ENCODE measurements around the gene IFNGR1.
A peak's percentile ranks its signal among the peaks of the same experiment; 100 is the strongest.

Gene IFNGR1

DNA sequence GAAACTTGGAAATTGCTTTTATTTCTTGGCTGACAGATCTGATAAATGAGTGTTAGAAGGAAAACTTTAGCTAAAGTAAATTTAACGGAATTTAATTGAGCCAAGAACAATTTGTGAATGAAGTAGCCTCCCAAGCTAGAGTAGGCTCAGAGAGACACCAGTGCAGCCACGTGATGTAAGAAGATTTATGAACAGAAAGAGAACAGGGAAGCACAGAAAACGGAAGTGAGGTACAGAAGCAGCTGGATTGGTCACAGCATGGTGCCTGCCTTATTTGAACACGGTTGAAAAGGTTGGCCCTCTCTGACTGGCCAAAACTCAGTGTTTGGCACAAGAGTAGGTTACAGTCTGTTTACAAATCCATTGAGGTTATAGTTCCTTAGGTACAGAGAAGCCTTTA, 29.5 kb upstream of the IFNGR1 start:
- CTCF ChIA-PET: no interaction called here
- no peak for TF ChIP-seq SUZ12 (IDR thresholded peaks at IDR 0.05)
- no peak for TF ChIP-seq ARNT (IDR thresholded peaks at IDR 0.05)
- TF ChIP-seq HDGF (IDR thresholded peaks at IDR 0.05; ENCODE audit: borderline replicate concordance): no peak
- TF ChIP-seq, protein P1, sequence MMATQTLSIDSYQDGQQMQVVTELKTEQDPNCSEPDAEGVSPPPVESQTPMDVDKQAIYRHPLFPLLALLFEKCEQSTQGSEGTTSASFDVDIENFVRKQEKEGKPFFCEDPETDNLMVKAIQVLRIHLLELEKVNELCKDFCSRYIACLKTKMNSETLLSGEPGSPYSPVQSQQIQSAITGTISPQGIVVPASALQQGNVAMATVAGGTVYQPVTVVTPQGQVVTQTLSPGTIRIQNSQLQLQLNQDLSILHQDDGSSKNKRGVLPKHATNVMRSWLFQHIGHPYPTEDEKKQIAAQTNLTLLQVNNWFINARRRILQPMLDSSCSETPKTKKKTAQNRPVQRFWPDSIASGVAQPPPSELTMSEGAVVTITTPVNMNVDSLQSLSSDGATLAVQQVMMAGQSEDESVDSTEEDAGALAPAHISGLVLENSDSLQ (IDR thresholded peaks at IDR 0.05): 0 out of 2 replicates have a peak, but pooled peaks have one; percentile 21
- POLR2A ChIA-PET: no interaction called here
- DNase-seq (ENCODE audit: extremely low spot score): no peak

DNA sequence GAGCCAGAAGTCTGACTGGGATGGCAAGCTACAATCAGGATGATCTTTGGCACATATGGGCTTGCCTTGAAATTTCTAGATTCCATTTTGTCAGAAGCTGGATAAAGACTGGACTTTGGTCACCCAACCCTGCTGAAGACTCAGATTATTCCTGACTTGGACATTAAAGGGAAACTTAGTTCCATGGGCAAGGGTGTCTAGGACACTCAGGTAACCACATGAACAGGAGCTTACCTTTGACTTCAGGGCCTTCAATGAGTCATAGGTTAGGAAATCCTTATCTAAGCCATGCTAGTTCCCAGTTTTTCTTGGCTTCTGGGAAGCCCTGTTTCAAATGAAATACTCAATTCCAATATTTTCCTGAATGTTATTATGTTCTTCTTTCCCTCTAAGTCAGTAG, 28.5 kb upstream of the IFNGR1 start:
- TF ChIP-seq CTBP1 (IDR thresholded peaks at IDR 0.05; ENCODE audit: borderline replicate concordance) (no peak), ARNT (IDR thresholded peaks at IDR 0.05) (no peak), L3MBTL2 (conservative IDR thresholded peaks at IDR 0.05) (no peak), TARDBP (IDR thresholded peaks at IDR 0.05) (no peak), FOXA1 (IDR thresholded peaks at IDR 0.05) (no peak), LEF1 (IDR thresholded peaks at IDR 0.05; ENCODE audit: borderline replicate concordance) (no peak), HDGF (IDR thresholded peaks at IDR 0.05; ENCODE audit: borderline replicate concordance) (no peak), FOXK2 (IDR thresholded peaks at IDR 0.05) (no peak), ZNF384 (IDR thresholded peaks at IDR 0.05) (no peak), ELF4 (IDR thresholded peaks at IDR 0.05) (no peak), BHLHE40 (IDR thresholded peaks at IDR 0.05; ENCODE audit: borderline replicate concordance) (no peak)
- TF ChIP-seq, protein P1 (IDR thresholded peaks at IDR 0.05): no peak
- DNase-seq (ENCODE audit: extremely low spot score): no peak
- POLR2A ChIA-PET: no interaction called here
- CTCF ChIA-PET: no interaction called here

DNA sequence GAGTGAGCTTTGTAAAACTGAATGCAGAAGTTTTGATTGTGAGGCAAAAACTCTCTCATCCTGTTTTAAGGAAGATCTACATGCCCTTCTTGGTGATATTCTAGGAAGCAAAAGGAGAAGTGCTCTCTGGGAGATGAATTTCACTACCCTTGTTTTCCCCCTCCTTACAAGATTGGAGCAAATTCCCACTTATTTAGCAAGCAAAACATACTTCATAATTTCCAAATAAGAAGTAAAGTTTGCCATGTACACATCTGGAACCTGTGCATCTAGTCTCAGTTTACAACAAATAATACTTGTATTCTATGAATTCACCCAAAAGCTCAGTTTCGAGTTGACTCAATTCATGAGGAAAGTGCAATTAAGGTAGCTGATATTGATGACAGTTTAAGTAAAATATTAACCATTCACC, 27.6 kb upstream of the IFNGR1 start:
- TF ChIP-seq NFRKB (IDR thresholded peaks at IDR 0.05) (no peak), ELF4 (IDR thresholded peaks at IDR 0.05) (no peak)
- TF ChIP-seq, protein P1 (IDR thresholded peaks at IDR 0.05): no peak
- ChIA-PET CTCF (no interaction called here), POLR2A (no interaction called here)
- no peak for DNase-seq (ENCODE audit: extremely low spot score)

DNA sequence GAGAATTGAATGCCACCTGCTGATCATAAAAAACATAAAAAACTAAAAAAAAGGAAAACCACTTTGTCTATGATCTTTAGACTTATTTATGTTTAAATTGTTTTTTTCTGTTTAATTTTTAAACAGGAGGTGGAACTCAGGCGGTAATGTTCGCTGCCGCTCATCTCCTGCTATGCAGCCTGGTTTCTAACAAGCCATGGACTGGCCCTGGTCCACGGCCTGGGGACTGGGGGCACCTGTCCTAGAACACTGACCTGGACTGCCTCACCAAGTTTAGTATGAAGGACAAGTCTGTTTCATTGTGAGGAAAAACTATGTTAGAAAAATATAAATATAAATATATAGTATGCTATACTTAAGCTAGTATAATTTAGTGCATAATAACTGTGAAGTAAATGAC, 27.0 kb upstream of the IFNGR1 start:
- CTCF ChIA-PET: no interaction called here
- DNase-seq (ENCODE audit: extremely low spot score): no peak
- TF ChIP-seq L3MBTL2 (conservative IDR thresholded peaks at IDR 0.05) (no peak), ELF4 (IDR thresholded peaks at IDR 0.05) (no peak), FOXK2 (IDR thresholded peaks at IDR 0.05) (no peak), FOXA1 (IDR thresholded peaks at IDR 0.05) (no peak), FOXM1 (IDR thresholded peaks at IDR 0.05; ENCODE audit: borderline replicate concordance) (no peak), SUZ12 (IDR thresholded peaks at IDR 0.05) (no peak), TARDBP (IDR thresholded peaks at IDR 0.05) (no peak), LEF1 (IDR thresholded peaks at IDR 0.05; ENCODE audit: borderline replicate concordance) (no peak), NFRKB (IDR thresholded peaks at IDR 0.05) (no peak), ZNF384 (IDR thresholded peaks at IDR 0.05) (no peak), SP1 (IDR thresholded peaks at IDR 0.05) (no peak), HDGF (IDR thresholded peaks at IDR 0.05; ENCODE audit: borderline replicate concordance) (no peak), CTBP1 (IDR thresholded peaks at IDR 0.05; ENCODE audit: borderline replicate concordance) (no peak)
- TF ChIP-seq, protein P1 (IDR thresholded peaks at IDR 0.05): no peak

DNA sequence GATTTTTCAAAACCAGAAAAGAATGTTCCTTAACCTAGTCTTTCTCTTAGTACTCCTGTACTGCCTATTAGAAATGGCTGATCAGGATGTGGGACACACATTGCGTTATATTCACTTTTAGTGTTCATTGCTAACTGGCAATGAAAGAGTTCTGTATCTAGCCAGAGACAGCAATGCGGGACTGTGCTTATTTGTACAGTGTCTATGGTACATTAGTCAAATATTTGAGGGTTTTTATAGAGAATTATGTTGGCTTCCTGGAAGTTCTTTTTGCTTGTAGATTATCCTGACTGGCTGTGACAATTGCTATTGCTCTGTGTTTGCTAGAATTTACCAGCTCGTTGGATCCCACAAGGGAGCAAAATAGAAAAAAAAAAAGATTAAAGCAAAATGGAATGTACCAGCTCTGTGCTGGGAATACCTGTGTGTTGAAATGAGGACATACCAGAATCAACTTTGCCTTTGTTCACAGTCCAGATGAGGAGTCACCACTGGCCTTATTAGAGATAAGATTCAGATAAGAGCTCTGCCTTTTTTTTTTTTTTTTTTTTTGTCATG, 22.4 kb upstream of the IFNGR1 start:
- CTCF ChIA-PET: no interaction called here

More for the DNA sequence above, 27.0 kb upstream of the IFNGR1 start:
- POLR2A ChIA-PET: no interaction called here

DNA sequence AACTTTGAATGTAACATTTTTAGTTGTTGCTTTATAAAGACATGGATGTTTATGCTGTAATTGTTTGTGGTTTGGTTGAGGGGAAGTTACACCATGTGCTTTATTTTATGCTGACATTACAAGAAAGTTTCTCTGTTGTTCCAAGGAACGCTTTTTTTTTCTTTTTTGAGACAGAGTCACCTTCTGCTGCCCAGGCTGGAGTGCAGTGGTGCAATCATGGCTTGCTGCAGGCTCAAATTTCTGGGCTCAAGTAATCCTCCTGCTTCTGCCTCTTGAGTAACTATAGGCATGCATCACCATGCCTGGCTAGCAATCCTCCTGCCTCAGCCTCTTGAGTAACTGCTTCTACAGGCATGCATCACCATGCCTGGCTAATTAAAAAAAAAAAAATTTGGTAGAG, 21.0 kb upstream of the IFNGR1 start:
- no peak for TF ChIP-seq L3MBTL2 (conservative IDR thresholded peaks at IDR 0.05)
- no peak for TF ChIP-seq ARNT (IDR thresholded peaks at IDR 0.05)
- TF ChIP-seq BHLHE40 (IDR thresholded peaks at IDR 0.05; ENCODE audit: borderline replicate concordance): no peak
- no peak for TF ChIP-seq FOXK2 (IDR thresholded peaks at IDR 0.05)
- no peak for TF ChIP-seq FOXA1 (IDR thresholded peaks at IDR 0.05)
- no peak for TF ChIP-seq HDGF (IDR thresholded peaks at IDR 0.05; ENCODE audit: borderline replicate concordance)
- TF ChIP-seq, protein P1 (IDR thresholded peaks at IDR 0.05): no peak
- no peak for TF ChIP-seq NFRKB (IDR thresholded peaks at IDR 0.05)
- TF ChIP-seq SP1 (IDR thresholded peaks at IDR 0.05): no peak
- no peak for TF ChIP-seq ELF4 (IDR thresholded peaks at IDR 0.05)
- no peak for TF ChIP-seq TARDBP (IDR thresholded peaks at IDR 0.05)
- no peak for TF ChIP-seq LEF1 (IDR thresholded peaks at IDR 0.05; ENCODE audit: borderline replicate concordance)
- no peak for TF ChIP-seq CTBP1 (IDR thresholded peaks at IDR 0.05; ENCODE audit: borderline replicate concordance)
- no peak for TF ChIP-seq FOXM1 (IDR thresholded peaks at IDR 0.05; ENCODE audit: borderline replicate concordance)
- TF ChIP-seq ZNF384 (IDR thresholded peaks at IDR 0.05): no peak
- ChIA-PET POLR2A (no interaction called here), CTCF (interaction anchor here (0.6 to 0.7 kb wide), 2 partner anchors 31 to 32 kb away, joined by 4 to 11 read pairs; no protein-coding TSS in a partner anchor)
- DNase-seq (ENCODE audit: extremely low spot score): no peak

More for the DNA sequence above, 22.4 kb upstream of the IFNGR1 start:
- DNase-seq (ENCODE audit: extremely low spot score): no peak
- TF ChIP-seq NFRKB (IDR thresholded peaks at IDR 0.05): no peak
- TF ChIP-seq SUZ12 (IDR thresholded peaks at IDR 0.05): no peak
- no peak for TF ChIP-seq ARNT (IDR thresholded peaks at IDR 0.05)
- POLR2A ChIA-PET: no interaction called here
